Osteocyte (in vitro differentiated cells): ENCODE results near the gene BCL2L1. TPM values are rescaled to one million over a fixed set of nuclear protein-coding genes. Genes with fewer than 3 reads are reported as not detected.

Experiments used
- DNase-seq: peaks from one replicate; pipeline ENCODE4 v3.0.0; 2021; ENCODE audit warnings: mixed read lengths; ENCODE audit not compliant: unreplicated experiment; ENCODE audit errors: extremely low spot score
- H3K27ac Mint-ChIP-seq: one replicate; pipeline ENCODE4 v1.8.0; 2021; ENCODE audit warnings: mild to moderate bottlenecking, mixed read lengths; ENCODE audit not compliant: unreplicated experiment
- H3K27me3 Mint-ChIP-seq: one replicate; pipeline ENCODE4 v1.8.0; 2021; ENCODE audit warnings: mixed read lengths; ENCODE audit not compliant: unreplicated experiment
- H3K36me3 Mint-ChIP-seq: one replicate; pipeline ENCODE4 v1.8.0; 2021; ENCODE audit warnings: mixed read lengths; ENCODE audit not compliant: unreplicated experiment
- H3K4me1 Mint-ChIP-seq: one replicate; pipeline ENCODE4 v1.8.0; 2021; ENCODE audit warnings: mixed read lengths; ENCODE audit not compliant: unreplicated experiment
- H3K4me3 Mint-ChIP-seq: one replicate; pipeline ENCODE4 v1.8.0; 2021; ENCODE audit warnings: mild to moderate bottlenecking, moderate library complexity, mixed read lengths; ENCODE audit not compliant: unreplicated experiment
- H3K9me3 Mint-ChIP-seq: one replicate; pipeline ENCODE4 v1.8.0; 2021; ENCODE audit warnings: mixed read lengths; ENCODE audit not compliant: unreplicated experiment
- total RNA-seq: library from RNA; stranded (reverse); gene quantifications from 2 replicates; pipeline ENCODE4 v1.2.1, GENCODE V29; 2021
- TF ChIP-seq, protein P1 (sequence below): fragments of 200-600 bp; sonication (generic); IDR thresholded peaks from 2 replicates; pipeline ENCODE4 v1.5.0; 2021; ENCODE audit warnings: antibody characterized with exemption, mild to moderate bottlenecking, moderate library complexity

The BCL2L1 gene
- total RNA-seq, 1 donor from 2014 or later: 67.0 TPM

DNA sequence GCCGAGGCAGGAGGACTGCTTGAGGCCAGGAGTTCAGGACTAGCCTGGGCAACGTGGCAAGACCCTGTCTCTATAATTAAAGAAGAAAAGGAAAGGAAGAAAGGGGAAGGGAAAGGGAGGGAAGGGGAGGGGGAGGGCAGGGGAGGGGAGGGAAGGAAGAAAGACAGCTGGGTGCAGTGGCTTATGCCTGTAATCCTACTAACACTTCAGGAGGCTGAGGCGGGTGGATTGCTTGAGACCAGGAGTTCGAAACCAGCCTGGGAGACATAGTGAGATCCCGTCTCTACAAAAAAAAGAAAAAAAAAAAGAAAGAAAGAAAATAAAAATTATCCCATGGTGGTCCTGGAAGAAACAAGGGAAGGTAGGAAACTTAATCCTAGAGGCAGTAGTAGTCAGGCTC, 33.5 kb downstream of the BCL2L1 start:
- Mint-ChIP-seq H3K9me3 (no peaks in the 10 kb centered on the region), H3K36me3 (peaks cover 27% of the 10 kb centered on the region), H3K27ac (peak overlapping the region; percentile 64), H3K4me3 (no peak overlapping the region), H3K27me3 (no peaks in the 10 kb centered on the region), H3K4me1 (peaks cover 28% of the 10 kb centered on the region)
- TF ChIP-seq, protein P1, sequence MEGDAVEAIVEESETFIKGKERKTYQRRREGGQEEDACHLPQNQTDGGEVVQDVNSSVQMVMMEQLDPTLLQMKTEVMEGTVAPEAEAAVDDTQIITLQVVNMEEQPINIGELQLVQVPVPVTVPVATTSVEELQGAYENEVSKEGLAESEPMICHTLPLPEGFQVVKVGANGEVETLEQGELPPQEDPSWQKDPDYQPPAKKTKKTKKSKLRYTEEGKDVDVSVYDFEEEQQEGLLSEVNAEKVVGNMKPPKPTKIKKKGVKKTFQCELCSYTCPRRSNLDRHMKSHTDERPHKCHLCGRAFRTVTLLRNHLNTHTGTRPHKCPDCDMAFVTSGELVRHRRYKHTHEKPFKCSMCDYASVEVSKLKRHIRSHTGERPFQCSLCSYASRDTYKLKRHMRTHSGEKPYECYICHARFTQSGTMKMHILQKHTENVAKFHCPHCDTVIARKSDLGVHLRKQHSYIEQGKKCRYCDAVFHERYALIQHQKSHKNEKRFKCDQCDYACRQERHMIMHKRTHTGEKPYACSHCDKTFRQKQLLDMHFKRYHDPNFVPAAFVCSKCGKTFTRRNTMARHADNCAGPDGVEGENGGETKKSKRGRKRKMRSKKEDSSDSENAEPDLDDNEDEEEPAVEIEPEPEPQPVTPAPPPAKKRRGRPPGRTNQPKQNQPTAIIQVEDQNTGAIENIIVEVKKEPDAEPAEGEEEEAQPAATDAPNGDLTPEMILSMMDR: no peak
- no peak for DNase-seq

DNA sequence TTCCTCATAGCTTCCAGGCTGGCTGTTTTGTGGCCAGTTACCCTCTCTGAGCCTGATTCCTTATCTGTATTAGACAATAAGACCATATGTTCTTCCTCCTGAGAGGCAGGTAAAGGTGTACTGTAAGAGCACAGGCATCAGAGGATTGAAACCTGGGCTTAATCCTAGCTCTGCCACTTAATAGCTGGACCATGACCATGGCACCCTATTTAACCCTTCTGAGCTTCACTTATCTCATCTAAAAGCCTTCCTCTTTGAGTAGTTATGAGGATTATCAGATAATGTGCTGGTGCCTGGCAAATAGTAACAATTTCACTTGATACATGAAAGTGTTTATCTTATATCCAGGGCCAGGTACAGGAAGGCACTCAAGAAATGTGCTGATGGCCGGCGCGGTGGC, 34.9 kb downstream of the BCL2L1 start:
- H3K4me1 Mint-ChIP-seq: peaks cover 24% of the 10 kb centered on the region
- DNase-seq: no peak
- H3K36me3 Mint-ChIP-seq: peaks cover 32% of the 10 kb centered on the region
- H3K27me3 Mint-ChIP-seq: no peaks in the 10 kb centered on the region
- TF ChIP-seq, protein P1: no peak
- no peaks in the 10 kb centered on the region for H3K9me3 Mint-ChIP-seq
- H3K27ac Mint-ChIP-seq: no peak overlapping the region
- no peak overlapping the region for H3K4me3 Mint-ChIP-seq

DNA sequence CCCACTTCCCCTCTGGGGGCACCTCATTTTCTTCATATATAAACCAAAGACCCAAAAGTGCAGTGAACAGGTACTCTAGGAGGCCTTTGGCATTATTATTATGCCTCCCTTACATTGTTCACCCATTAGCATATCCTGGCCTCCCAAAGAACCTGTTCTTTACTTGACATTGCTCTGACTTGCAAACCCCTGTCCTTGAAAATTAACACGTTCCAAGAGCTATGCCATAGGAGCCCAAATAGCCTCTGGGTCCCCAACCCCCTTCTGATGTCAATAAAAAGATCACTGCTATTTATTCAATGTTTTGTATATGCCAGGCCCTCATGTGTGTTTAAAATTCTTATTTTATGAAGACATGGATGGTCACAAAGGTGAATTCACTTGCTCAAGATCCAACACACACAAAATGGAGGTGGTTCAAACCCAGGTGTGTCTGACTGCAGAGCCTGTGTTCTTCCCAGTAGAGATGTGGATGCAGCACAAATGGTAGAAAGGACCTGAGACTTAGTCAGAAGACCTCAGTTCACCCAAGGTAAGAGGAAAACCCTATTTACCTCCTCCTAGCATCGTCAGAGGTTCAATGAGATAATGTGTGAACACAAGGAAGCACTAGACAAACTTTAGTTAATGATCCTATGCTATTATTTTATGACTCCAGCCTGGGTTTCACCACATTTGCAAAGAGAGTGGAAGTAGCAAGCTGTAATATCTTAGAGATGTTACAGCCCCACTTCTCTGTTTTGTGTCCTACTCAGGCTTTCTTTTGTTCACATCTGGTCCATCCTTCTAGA, 36.6 kb downstream of the BCL2L1 start:
- peaks cover 19% of the 10 kb centered on the region for H3K4me1 Mint-ChIP-seq
- TF ChIP-seq, protein P1: no peak
- no peaks in the 10 kb centered on the region for H3K9me3 Mint-ChIP-seq
- peak overlapping the region; percentile 1 for H3K27ac Mint-ChIP-seq
- DNase-seq: no peak
- no peak overlapping the region for H3K4me3 Mint-ChIP-seq
- H3K27me3 Mint-ChIP-seq: no peaks in the 10 kb centered on the region
- H3K36me3 Mint-ChIP-seq: peaks cover 26% of the 10 kb centered on the region

DNA sequence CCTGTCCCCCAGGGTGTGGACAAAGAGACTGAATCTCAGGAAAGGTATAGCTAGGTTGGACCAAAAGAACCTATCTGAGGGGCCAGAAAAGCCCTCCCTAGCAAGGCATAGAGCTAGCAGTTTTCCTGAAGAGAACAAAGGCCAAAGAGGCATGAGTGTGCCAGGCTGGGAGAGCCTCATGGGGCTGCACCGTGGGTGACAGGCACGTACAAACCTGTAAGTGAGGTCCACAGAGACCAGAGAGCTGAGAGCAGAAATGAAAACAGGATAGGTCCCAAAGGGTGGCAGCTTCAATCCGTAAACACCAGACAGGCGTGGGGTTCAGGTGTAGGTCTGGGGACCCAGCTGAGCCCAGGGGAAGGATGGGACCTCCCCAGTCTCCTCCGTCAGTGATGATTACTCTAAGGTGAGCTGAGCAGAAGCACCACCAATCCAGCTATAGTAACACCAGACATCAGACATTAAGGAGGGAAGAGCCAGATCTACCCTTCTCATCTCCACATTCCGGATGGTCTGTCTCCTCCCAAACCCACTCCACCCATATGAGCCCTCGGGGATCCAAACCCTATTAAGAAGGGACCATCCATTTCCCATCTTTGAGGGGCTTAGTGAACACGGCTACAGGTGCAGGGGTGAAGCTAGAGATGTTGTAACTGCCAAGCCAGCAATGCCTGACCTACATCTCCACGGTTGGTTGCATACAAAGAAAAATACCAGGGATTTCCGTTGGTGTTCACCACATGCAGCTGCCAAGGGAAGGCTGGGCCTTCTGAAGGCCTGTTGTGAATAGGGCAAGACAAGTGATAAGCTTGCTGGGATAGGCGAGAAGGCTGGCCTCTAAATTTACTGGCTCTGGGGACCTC, 38.3 kb downstream of the BCL2L1 start:
- Mint-ChIP-seq H3K27me3 (no peaks in the 10 kb centered on the region), H3K4me3 (no peak overlapping the region), H3K36me3 (peaks cover 30% of the 10 kb centered on the region), H3K27ac (no peak overlapping the region), H3K4me1 (peaks cover 27% of the 10 kb centered on the region), H3K9me3 (no peaks in the 10 kb centered on the region)
- TF ChIP-seq, protein P1: no peak
- no peak for DNase-seq

DNA sequence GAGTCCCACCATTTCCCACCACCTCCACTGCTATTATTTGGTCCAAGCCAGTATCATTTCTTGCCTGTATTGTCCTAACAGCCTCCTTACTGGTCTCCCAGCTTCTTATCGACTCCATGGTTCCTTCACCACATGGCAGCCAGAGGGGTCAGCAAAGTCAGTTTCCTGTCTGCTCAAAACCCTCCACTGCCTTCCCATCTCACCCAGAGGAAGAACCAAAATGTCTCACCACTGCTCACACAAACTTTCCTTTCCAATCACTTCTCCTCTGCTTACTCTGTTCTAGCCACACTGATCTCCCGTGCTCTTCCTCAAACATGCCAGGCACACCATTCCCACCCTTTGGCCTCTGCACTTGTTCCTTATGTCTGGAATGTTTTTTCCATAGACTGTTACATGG, 39.7 kb downstream of the BCL2L1 start:
- no peak overlapping the region for H3K27ac Mint-ChIP-seq
- no peak for DNase-seq
- H3K4me3 Mint-ChIP-seq: no peak overlapping the region
- no peaks in the 10 kb centered on the region for H3K9me3 Mint-ChIP-seq
- no peaks in the 10 kb centered on the region for H3K27me3 Mint-ChIP-seq
- peaks cover 31% of the 10 kb centered on the region for H3K36me3 Mint-ChIP-seq
- TF ChIP-seq, protein P1: no peak
- peaks cover 39% of the 10 kb centered on the region for H3K4me1 Mint-ChIP-seq
